ENCODE data around the gene CEP83.

DNA sequence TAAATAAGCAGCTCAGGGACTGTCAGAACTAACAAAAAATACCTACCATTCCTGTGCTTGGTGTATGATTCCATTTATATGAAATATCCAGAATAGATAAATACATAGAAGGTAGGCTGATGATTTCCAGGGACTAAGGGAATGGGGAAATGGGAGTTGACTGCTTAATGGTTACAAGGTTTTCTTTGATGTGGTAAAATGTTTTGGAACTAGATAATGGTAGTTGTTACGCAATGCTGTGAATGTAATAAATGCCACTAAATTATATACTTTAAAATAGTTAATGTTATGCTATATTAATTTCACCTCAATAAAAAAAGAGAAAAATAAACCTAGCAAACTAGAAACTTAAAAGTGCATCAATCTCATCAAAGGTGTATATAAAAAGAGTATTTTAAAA is 41.1 kb downstream of the CEP83 start:
- no peak for TF ChIP-seq POLR2AphosphoS5 (IDR thresholded peaks at IDR 0.05)
- TF ChIP-seq, protein P1, sequence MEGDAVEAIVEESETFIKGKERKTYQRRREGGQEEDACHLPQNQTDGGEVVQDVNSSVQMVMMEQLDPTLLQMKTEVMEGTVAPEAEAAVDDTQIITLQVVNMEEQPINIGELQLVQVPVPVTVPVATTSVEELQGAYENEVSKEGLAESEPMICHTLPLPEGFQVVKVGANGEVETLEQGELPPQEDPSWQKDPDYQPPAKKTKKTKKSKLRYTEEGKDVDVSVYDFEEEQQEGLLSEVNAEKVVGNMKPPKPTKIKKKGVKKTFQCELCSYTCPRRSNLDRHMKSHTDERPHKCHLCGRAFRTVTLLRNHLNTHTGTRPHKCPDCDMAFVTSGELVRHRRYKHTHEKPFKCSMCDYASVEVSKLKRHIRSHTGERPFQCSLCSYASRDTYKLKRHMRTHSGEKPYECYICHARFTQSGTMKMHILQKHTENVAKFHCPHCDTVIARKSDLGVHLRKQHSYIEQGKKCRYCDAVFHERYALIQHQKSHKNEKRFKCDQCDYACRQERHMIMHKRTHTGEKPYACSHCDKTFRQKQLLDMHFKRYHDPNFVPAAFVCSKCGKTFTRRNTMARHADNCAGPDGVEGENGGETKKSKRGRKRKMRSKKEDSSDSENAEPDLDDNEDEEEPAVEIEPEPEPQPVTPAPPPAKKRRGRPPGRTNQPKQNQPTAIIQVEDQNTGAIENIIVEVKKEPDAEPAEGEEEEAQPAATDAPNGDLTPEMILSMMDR (IDR thresholded peaks at IDR 0.05; ENCODE audit: poor library complexity, severe bottlenecking), result no peak

Measured in neural cell (in vitro differentiated cells).